Measurements from ENCODE around the gene STX4. TPM values are rescaled to one million over a fixed set of nuclear protein-coding genes. Genes with fewer than 3 reads are reported as not detected.

The STX4 gene
- total RNA-seq, 1 donor from 2014 or later, result 17.5 TPM

- DNase-seq (ENCODE audit: low read depth in 2 of 2), result no peak
Measured at GRCh38 chr16:31083556-31083955, 50.2 kb downstream of the STX4 start.

DNA sequence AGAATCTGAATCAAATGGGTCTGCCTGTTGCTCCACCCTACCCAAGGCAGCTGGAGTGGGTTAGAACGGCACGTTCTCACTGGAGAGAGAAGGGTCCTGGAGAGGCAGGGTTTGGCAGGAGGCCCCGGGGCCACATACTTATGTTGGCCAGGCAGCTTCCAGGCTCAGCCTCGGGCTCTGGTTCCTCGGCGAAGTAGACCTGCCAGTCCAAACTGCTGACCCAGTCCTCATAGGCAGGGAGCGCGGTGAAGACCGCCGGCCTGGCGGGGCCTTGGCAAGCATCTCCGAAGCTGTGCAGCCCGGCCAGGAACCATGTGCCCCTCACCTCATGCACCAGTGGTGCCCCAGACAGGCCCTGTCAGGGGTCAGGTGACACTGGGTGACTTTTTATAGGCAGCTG is 50.6 kb downstream of the STX4 start:
- no peak for DNase-seq (ENCODE audit: low read depth in 2 of 2)

DNA sequence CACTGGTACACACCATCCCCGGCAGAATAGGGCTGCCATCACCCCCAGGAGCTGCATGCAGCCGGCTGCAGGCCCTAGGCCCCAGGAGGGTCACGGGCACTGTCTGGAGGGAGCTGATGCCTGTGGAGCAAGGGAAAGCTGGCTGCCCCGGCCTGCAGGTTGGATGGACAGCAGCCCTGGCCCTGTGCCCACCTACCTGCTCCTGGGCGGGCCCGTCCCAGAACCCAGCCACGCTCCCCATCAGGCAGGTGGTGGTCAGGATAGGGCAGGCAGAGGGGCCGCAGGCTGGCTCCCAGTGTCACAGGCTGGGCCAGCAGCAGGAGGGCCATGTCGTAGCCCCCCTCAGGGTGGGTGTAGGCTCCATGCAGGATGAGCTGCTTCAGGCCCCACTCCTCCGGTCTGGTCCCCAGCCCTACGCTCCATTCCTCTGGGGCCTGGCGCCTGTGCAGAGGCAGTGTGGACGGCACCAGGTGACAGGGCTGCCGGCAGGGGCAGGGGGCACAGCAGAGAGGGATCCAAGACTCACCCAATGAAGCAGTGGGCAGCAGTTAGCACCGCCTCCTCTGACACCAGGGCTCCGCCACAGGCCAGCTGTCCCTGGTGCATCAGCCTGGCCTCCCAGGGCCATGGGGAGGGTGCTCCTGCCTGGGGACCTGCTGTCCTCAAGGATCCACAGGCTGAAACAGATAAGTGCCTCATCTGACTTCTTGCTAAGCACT is 51.4 kb downstream of the STX4 start:
- no peak for DNase-seq (ENCODE audit: low read depth in 2 of 2)

- DNase-seq (ENCODE audit: low read depth in 2 of 2), result no peak
Measured at GRCh38 chr16:31085411-31085810, 52.1 kb downstream of the STX4 start.

DNA sequence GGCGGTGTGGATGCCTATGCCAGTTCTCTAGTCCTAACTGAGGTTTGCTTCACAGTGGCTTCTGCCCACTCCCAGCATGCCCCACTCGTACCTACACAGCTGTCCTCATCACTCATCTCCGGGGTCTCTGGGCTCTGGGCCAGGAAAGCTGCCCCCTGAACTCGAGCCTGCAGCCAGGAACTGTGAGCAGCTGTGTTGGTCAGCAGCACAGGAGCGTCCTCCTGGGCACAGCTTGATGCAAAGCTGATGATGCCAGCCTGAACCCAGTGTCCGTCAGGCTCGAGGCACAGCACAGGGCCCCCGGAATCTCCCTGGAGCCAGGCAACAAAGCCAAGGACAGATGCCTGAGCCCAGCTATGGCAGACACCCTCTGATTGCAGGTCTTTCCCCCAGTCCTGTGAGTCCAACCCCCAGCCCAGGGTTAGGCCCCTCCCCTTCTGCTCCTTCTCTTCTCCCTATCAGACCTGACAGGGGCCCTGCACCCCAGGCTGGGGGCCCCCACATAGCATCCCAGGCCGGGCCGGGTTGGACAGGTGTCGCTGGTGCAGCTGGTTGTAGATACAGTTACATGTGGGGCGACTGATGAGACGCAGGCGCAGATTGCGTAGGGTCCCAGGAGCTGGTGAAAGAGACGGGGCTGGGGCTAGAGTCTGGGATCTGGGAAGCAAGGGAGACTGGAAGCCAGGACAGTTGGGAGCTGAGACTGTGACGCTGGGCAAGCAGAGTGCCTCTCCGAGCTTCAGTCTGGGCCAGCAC is 52.7 kb downstream of the STX4 start:
- DNase-seq (ENCODE audit: low read depth in 2 of 2), result no peak

GRCh38 chr16:31086629-31086906 is 53.2 kb downstream of the STX4 start:
- DNase-seq (ENCODE audit: low read depth in 2 of 2), result no peak

- DNase-seq (ENCODE audit: low read depth in 2 of 2), result no peak
Measured at GRCh38 chr16:31087481-31087880, 54.1 kb downstream of the STX4 start.

- DNase-seq (ENCODE audit: low read depth in 2 of 2), result no peak
Measured at GRCh38 chr16:31087971-31088370, 54.6 kb downstream of the STX4 start.

DNA sequence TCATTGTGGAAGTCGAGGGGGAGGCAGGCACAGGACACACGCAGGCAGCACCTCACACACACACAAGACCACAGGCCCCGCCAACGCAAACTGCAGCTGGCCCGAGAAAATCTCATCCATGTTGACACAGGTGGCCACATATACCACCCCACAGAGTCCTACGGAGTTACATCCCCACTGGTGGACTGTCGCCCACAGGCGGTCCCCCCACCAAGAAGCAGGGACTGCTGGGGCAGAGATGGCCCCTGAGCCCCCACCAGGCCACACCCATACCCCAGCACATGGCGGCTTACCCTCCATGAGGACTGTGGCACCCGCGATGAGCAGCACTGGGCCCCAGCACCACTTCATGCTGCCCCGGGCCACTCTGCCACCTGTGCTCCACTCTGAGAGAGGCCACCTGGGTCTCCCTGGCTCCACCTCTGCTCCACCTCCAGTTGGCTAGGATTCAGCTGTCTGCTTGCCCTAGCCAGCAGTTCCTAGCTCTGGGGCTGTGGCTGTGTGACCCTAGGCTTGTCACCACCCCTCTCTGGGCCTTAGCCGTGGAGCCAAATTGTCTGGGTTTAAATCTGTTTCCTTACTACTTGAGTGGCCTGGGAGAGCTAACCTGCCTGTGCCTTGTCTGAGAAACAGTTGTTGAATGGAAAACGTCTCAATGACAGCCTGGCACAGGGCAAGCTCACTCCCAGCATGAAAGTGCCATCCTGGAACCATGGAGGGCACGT is 55.3 kb downstream of the STX4 start, which contains the start of gene PRSS53:
Gene PRSS53 (minus strand): TSS at position 485 of the 725 bp plus-strand sequence. CDS start 134 bp downstream, at position 351.
- no peak for DNase-seq (ENCODE audit: low read depth in 2 of 2)

- DNase-seq (ENCODE audit: low read depth in 2 of 2), result no peak
Measured at GRCh38 chr16:31089199-31089598, 55.8 kb downstream of the STX4 start.

Other genes with a start within 250 kb of the STX4 start
- gene ZNF629, start 246.4 kb upstream of the STX4 start, total RNA-seq, result 3.3 and 6.1 TPM in 2 replicates
- 49.9 and 60.8 TPM in 2 replicates for gene BCL7C, start 139.5 kb upstream of the STX4 start, total RNA-seq
- 0.13 TPM in 2 replicates for gene CTF1, start 136.9 kb upstream of the STX4 start, total RNA-seq
- gene FBXL19, start 110.0 kb upstream of the STX4 start, total RNA-seq, result 16.6 and 18.2 TPM in 2 replicates
- gene ORAI3, start 84.5 kb upstream of the STX4 start, total RNA-seq, result 23.7 and 33.6 TPM in 2 replicates
- gene SETD1A, start 75.8 kb upstream of the STX4 start, total RNA-seq, result 1.7 and 4.2 TPM in 2 replicates
- 20.8 and 24.7 TPM in 2 replicates for gene HSD3B7, start 48.4 kb upstream of the STX4 start, total RNA-seq
- gene STX1B, start 22.9 kb upstream of the STX4 start, total RNA-seq, result 0.26 and 0.38 TPM in 2 replicates
- gene ZNF668, start 40.7 kb downstream of the STX4 start, total RNA-seq, result 5.4 and 7.6 TPM in 2 replicates
- gene ZNF646, start 40.9 kb downstream of the STX4 start, total RNA-seq, result 8.1 and 13.9 TPM in 2 replicates
- 0.38 and 0.39 TPM in 2 replicates for gene PRSS53, start 55.4 kb downstream of the STX4 start, total RNA-seq
- gene VKORC1, start 61.2 kb downstream of the STX4 start, total RNA-seq, result 59.8 and 74.6 TPM in 2 replicates
- 9.8 and 20.0 TPM in 2 replicates for gene BCKDK, start 74.8 kb downstream of the STX4 start, total RNA-seq
- gene KAT8, start 84.1 kb downstream of the STX4 start, total RNA-seq, result 30.3 and 37.4 TPM in 2 replicates
- not detected in 2 replicates for gene PRSS8, start 102.2 kb downstream of the STX4 start, total RNA-seq
- 0.13 and 0.39 TPM in 2 replicates for gene PRSS36, start 116.5 kb downstream of the STX4 start, total RNA-seq
- gene FUS, start 146.6 kb downstream of the STX4 start, total RNA-seq, result 33.6 and 43.5 TPM in 2 replicates
- 63.3 and 74.2 TPM in 2 replicates for gene PYCARD, start 169.2 kb downstream of the STX4 start, total RNA-seq
- gene TRIM72, start 180.6 kb downstream of the STX4 start, total RNA-seq, result not detected in 2 replicates
- not detected in 2 replicates for gene PYDC1, start 183.6 kb downstream of the STX4 start, total RNA-seq
- under 0.01 TPM in 2 replicates for gene ITGAM, start 226.4 kb downstream of the STX4 start, total RNA-seq

All from dermis microvascular lymphatic vessel endothelial cell (primary cell).